Endodermal cell (in vitro differentiated cells): ENCODE results near the gene KCTD12. TPM values are rescaled to one million over a fixed set of nuclear protein-coding genes. Genes with fewer than 3 reads are reported as not detected.

Experiments
- DNase-seq: peaks from one replicate; pipeline ENCODE4 v3.0.0-alpha.2; 2017
- H3K27ac ChIP-seq: 2 replicates; pipeline ENCODE4 v1.5.1; 2013; ENCODE audit warnings: mild to moderate bottlenecking, low read depth, low read length, moderate library complexity
- H3K27me3 ChIP-seq: 2 replicates; pipeline ENCODE4 v1.6.1; 2013; ENCODE audit warnings: mild to moderate bottlenecking, low read length, moderate library complexity; ENCODE audit not compliant: insufficient read depth, control insufficient read depth, poor library complexity, severe bottlenecking
- H3K36me3 ChIP-seq: 2 replicates; pipeline ENCODE4 v1.7.0; 2013; ENCODE audit warnings: mild to moderate bottlenecking, low read length, moderate library complexity; ENCODE audit not compliant: control insufficient read depth, insufficient read depth
- H3K4me1 ChIP-seq: one replicate; pipeline ENCODE4 v1.7.0; 2013; ENCODE audit warnings: low read length; ENCODE audit not compliant: control insufficient read depth, insufficient read depth
- H3K4me3 ChIP-seq: 2 replicates; pipeline ENCODE4 v1.5.1; 2013; ENCODE audit warnings: mild to moderate bottlenecking, low read length, moderate library complexity
- H3K9ac ChIP-seq: 2 replicates; pipeline ENCODE4 v1.6.1; 2013; ENCODE audit warnings: mild to moderate bottlenecking, low read length, moderate library complexity; ENCODE audit not compliant: poor library complexity, severe bottlenecking; ENCODE audit errors: extremely low read depth
- H3K9me3 ChIP-seq: 2 replicates; pipeline ENCODE4 v1.6.1; 2013; ENCODE audit warnings: mild to moderate bottlenecking, low read length, moderate library complexity; ENCODE audit not compliant: control insufficient read depth
- H3K27ac Mint-ChIP-seq: 2 replicates; pipeline ENCODE4 v1.8.0; 2020; ENCODE audit warnings: mixed read lengths
- H3K27me3 Mint-ChIP-seq: 2 replicates; pipeline ENCODE4 v1.8.0; 2021; ENCODE audit warnings: mild to moderate bottlenecking, mixed read lengths; ENCODE audit not compliant: insufficient read depth
- H3K36me3 Mint-ChIP-seq: 2 replicates; pipeline ENCODE4 v1.8.0; 2020; ENCODE audit warnings: low read depth, mixed read lengths
- H3K4me1 Mint-ChIP-seq: 2 replicates; pipeline ENCODE4 v1.8.0; 2020; ENCODE audit warnings: mixed read lengths
- H3K4me3 Mint-ChIP-seq: 2 replicates; pipeline ENCODE4 v1.8.0; 2020; ENCODE audit warnings: mild to moderate bottlenecking, moderate library complexity, mixed read lengths
- H3K9me3 Mint-ChIP-seq: 2 replicates; pipeline ENCODE4 v1.8.0; 2020; ENCODE audit warnings: mild to moderate bottlenecking, mixed read lengths
- WGBS, 2 experiments: methylation state at CpG; one replicate each; pipeline versions ENCODE4 v1.1.5 to v1.1.7; 2013; ENCODE audit warnings: missing lambda C conversion rate in 2 of 2, mixed read lengths in 1 of 2; ENCODE audit not compliant: insufficient coverage in 1 of 2, insufficient read length in 1 of 2; 5-methylcytosine and 5-hydroxymethylcytosine counted together
- total RNA-seq, 2 donors: library from RNA; stranded (reverse); fragmentation: NEBNext Ultra II Directional in 1 of 2; extraction: Animal tissue kit (Norgen Biotek cat#: 25700) in 1 of 2; gene quantifications; 2 replicates in 1 of 2; 3 replicates in 1 of 2; pipeline ENCODE4 v1.2.1, GENCODE V29; 2021
- TF ChIP-seq, protein P1 (sequence below): fragments of 200-600 bp; sonication (generic); conservative IDR thresholded peaks from 2 replicates; pipeline ENCODE4 v1.5.0; 2021; ENCODE audit warnings: antibody characterized with exemption, mild to moderate bottlenecking

Gene KCTD12
- total RNA-seq, 2 donors from 2014 or later = 1.3 to 2.6 TPM

GRCh38 chr13:76863022-76863421, 23.2 kb downstream of the KCTD12 start:
- Histone ChIP-seq H3K27ac (no peak overlapping the region), H3K9me3 (no peaks in the 10 kb centered on the region), H3K9ac (no peak overlapping the region), H3K4me3 (no peak overlapping the region), H3K36me3 (no peaks in the 10 kb centered on the region), H3K27me3 (no peaks in the 10 kb centered on the region), H3K4me1 (no peaks in the 10 kb centered on the region)
- Mint-ChIP-seq H3K9me3 (no peaks in the 10 kb centered on the region), H3K4me3 (no peak overlapping the region), H3K4me1 (peaks cover 5% of the 10 kb centered on the region), H3K27me3 (peaks cover 5% of the 10 kb centered on the region), H3K27ac (no peak overlapping the region), H3K36me3 (no peaks in the 10 kb centered on the region)
- TF ChIP-seq, protein P1, sequence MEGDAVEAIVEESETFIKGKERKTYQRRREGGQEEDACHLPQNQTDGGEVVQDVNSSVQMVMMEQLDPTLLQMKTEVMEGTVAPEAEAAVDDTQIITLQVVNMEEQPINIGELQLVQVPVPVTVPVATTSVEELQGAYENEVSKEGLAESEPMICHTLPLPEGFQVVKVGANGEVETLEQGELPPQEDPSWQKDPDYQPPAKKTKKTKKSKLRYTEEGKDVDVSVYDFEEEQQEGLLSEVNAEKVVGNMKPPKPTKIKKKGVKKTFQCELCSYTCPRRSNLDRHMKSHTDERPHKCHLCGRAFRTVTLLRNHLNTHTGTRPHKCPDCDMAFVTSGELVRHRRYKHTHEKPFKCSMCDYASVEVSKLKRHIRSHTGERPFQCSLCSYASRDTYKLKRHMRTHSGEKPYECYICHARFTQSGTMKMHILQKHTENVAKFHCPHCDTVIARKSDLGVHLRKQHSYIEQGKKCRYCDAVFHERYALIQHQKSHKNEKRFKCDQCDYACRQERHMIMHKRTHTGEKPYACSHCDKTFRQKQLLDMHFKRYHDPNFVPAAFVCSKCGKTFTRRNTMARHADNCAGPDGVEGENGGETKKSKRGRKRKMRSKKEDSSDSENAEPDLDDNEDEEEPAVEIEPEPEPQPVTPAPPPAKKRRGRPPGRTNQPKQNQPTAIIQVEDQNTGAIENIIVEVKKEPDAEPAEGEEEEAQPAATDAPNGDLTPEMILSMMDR = no peak
- WGBS, 2 experiments = 80 to 100% methylated on average over 1 to 3 of the region's 3 CpGs
- DNase-seq = no peak

DNA sequence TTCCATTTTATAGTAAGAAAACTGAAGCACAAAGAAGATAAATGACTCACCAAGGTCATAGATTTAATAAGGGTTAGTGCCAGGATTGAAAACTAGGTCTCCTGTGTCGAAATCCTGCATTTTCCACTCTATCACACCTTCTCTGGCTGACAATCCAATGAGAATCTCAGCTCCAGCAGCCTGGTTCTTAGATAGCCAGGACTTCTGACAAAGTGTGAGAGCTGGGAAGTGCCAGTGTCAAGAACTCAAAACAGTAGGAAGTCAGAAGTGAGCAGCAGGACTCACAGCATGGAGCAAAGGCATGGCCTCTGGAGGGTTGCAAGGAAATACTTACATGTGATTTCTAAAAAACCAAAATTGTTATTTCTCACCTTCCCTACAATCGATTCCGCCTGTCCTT, 24.3 kb downstream of the KCTD12 start:
- Mint-ChIP-seq H3K36me3 (no peaks in the 10 kb centered on the region), H3K27ac (no peak overlapping the region), H3K9me3 (no peaks in the 10 kb centered on the region), H3K4me3 (no peak overlapping the region), H3K4me1 (peaks cover 5% of the 10 kb centered on the region), H3K27me3 (peaks cover 5% of the 10 kb centered on the region)
- Histone ChIP-seq H3K27me3 (no peaks in the 10 kb centered on the region), H3K36me3 (no peaks in the 10 kb centered on the region), H3K4me1 (no peaks in the 10 kb centered on the region), H3K27ac (no peak overlapping the region), H3K9ac (no peak overlapping the region), H3K4me3 (no peak overlapping the region), H3K9me3 (no peaks in the 10 kb centered on the region)
- 84 to 100% methylated on average over 3 of the region's 3 CpGs for WGBS, 2 experiments
- TF ChIP-seq, protein P1 = no peak
- DNase-seq = peak; percentile 57

DNA sequence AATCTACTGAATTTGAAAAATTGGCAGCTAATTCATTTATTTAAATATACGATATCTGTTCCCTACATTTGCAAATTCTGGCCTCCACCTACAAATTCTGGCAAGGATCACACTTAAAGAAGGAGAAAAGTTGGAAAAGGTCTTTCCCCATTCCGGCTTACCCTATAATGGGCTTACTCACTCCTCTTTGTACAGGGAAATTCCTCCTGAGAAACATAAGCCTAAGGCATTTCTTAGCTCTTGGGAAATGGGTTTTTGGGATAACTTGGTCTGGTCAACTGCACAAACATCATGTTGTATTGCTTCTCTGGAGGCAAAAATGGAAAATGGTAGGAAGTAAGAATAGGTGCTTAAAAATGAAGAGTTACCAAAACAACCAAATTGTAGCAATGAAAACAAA, 25.5 kb downstream of the KCTD12 start:
- TF ChIP-seq, protein P1 = no peak
- Mint-ChIP-seq H3K4me3 (no peak overlapping the region), H3K9me3 (no peaks in the 10 kb centered on the region), H3K27me3 (peaks cover 5% of the 10 kb centered on the region), H3K27ac (no peak overlapping the region), H3K36me3 (no peaks in the 10 kb centered on the region), H3K4me1 (peaks cover 5% of the 10 kb centered on the region)
- H3K4me3 ChIP-seq = no peak overlapping the region
- H3K36me3 ChIP-seq = no peaks in the 10 kb centered on the region
- no peak overlapping the region for H3K9ac ChIP-seq
- DNase-seq = no peak
- no peaks in the 10 kb centered on the region for H3K9me3 ChIP-seq
- 100% methylated on average over 2 of the region's 2 CpGs; no CpG with 5 or more reads in 1 of the 2 experiments for WGBS, 2 experiments
- no peak overlapping the region for H3K27ac ChIP-seq
- H3K27me3 ChIP-seq = no peaks in the 10 kb centered on the region
- no peaks in the 10 kb centered on the region for H3K4me1 ChIP-seq
